NCI-H748 (cell line): ENCODE measurements around the gene BUD23.
"Not testable (repeated sequence)": the region's sequence is repeated elsewhere in the genome, so short reads cannot be mapped to it uniquely, and the experiment has no call there.

Experiments
- DNase-seq: peaks from one replicate; lab custom pipeline; 2025; ENCODE audit not compliant: unreplicated experiment; lab: John Stamatoyannopoulos, UW

The BUD23 gene

DNA sequence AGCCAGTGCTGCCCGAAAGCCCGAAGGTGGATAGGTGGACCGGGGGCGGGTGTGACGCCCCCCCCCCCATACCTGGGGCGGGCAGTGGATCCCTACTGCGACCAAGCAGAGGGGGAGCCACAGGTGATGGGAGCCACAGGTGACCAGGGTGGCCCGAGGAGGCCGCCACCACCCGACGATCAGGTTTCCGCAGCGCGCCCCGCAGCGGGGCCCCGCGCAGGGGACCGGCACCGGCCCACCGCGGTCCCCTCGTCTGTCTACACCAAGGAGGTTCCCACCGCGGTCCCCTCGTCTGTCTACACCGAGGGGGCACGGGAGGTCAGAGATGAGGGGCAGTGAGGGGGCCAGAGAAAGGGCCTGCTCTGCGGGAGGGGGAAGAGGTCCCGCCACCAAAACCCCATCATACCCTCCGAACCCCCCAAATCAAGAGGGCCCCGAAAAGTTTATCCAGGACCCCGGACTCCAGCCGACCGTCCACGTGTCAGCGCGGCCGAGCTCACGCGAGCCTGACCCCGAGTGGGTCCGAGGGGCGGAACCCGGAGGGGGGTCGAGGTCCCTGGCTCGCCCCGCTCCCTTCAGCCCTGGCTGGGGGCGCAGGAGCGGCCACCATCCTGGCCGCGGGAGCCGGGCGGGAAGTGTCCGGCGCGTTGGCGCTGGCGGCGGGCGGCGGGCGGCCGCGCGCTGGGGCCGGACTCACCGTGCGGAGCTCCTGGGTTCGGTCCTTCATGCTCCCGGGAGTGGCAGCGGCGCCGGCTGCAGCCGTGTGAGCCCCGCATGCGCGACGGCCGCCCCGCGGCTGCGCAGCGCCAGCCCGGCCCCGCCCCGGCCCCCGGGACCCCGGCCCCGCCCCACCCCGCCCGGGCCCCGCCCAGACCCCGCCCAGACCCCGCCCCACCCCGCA is 35.8 kb downstream of the BUD23 start, which contains the start of gene STX1A:
Gene STX1A (minus strand): TSS at position 765 of the 901 bp plus-strand sequence. CDS start 38 bp downstream, at position 727.
- DNase-seq: peak; percentile 79

- DNase-seq: no peak
These were observed 36.4 kb downstream of the BUD23 start for GRCh38 chr7:73719806-73720169.

- DNase-seq: not testable (repeated sequence)
These were observed 37.0 kb downstream of the BUD23 start for GRCh38 chr7:73720443-73720842.

- DNase-seq: no peak
These were observed 38.0 kb downstream of the BUD23 start for GRCh38 chr7:73721377-73721817.

DNA sequence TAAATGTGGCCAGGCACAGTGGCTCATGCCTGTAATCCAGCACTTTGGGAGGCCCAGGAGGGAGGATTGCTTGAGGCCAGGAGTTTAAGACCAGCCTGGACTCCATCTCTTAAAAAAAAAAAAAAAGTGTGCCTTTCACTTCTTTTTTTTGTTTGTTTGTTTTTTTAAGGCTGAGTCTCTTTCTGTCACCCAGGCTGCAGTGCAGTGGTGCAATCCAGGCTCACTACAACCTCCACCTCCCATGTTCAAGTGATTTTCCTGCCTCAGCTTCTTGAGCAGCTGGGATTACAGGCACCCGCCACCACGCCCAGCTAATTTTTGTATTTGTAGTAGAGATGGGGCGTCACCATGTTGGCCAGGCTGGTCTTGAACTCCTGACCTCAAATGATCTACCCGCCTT is 38.8 kb downstream of the BUD23 start:
- DNase-seq: not testable (repeated sequence)

DNA sequence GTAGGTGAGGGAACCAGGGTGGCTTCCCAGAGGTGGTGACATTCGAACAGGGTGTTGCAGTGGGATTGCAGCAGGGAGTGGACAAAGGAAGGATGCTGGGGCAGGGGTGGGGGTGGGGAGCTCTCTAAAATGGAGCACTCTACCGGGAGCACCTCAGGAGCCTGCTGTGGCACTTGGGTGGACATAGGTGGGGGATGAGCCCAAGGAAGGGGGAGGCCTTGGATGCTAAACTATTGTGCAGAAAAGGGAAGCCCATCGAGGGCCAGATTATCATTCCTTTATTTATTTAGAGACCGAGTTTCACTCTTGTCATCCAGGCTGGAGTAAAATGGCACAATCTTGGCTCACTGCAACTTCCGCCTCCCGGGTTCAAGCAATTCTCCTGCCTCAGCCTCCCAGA is 39.4 kb downstream of the BUD23 start:
- DNase-seq: no peak

- no peak for DNase-seq
These were observed 40.4 kb downstream of the BUD23 start for GRCh38 chr7:73723813-73724212.

DNA sequence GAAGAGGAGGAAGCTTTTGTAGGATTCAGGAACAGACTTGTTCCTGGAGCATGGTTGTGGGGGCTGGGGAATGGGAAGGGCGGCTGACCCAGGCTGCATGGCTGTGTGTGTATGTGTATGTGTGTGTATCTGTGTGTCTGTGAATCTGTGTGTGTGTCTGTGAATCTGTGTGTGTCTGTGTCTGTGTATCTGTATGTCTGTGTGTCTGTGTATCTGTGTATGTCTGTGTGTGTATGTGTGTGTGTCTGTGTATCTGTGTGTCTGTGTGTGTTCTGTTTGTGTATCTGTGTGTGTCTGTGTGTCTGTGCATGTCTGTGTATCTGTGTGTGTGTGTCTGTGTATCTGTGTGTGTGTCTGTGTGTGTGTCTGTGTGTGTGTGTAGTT is 42.7 kb downstream of the BUD23 start:
- DNase-seq: no peak

DNA sequence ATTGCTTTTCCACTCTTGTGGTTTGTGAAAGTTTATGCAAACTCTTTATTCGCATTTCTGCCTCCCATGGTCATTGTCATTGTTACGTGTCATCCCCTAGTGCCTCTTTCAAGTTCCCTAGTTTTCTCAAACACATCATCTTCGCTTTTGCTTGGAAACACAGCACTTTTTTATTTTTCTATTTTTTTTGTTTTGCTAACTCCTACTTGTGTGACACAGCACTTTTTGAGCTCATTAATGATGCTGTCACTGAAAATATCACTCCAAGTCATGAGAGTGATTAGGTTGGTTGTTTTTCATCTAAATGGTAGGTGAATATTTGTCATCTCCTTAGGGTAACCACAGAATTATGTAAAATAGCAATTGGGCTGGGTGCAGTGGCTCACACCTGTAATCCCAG is 44.6 kb downstream of the BUD23 start:
- DNase-seq: no peak

GRCh38 chr7:73728551-73728950 is 45.2 kb downstream of the BUD23 start:
- DNase-seq: no peak

GRCh38 chr7:73730485-73730884 is 47.1 kb downstream of the BUD23 start:
- DNase-seq: no peak

DNA sequence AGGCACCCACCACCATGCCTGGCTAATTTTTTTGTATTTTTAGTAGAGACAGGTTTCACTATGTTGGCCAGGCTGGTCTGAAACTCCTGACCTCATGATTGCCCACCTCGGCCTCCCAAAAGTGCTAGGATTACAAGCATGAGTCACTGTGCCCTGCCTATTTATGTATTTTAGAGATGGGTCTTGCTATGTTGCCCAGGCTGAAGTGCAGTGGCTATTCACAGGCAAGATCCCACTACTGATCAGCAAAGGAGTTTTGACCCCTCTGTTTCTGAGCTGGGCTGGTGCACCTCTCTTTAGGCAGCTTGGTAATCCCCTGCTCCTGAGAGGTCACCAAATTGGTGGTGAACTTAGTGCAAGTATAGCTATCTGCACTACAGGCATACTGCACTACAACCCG is 49.0 kb downstream of the BUD23 start:
- no peak for DNase-seq

- DNase-seq: peak; percentile 79
These were observed 51.5 kb downstream of the BUD23 start for GRCh38 chr7:73734619-73735527.

- DNase-seq: no peak
These were observed 52.1 kb downstream of the BUD23 start for GRCh38 chr7:73735528-73735905.

DNA sequence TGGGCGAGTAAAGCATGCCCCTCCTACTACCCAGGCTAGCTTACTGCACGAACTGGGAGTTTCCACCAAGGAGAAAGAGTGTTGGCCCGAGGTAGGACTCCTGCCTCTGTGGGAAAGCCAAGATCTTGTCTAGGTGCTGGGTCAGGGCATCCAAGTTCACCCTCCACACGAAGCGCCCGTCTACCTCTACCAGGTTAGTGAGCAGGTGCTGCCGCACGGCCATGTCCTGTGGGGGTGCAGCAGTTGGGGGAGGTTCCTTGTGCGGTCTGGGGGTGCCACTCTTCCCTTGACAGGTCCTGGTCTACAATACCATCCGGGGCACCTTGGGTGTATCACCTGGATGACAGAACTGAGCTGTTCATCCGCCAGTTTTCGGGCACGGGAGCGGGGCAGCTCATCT is 53.5 kb downstream of the BUD23 start:
- DNase-seq: no peak

GRCh38 chr7:73737491-73738219 is 54.3 kb downstream of the BUD23 start:
- no peak for DNase-seq

DNA sequence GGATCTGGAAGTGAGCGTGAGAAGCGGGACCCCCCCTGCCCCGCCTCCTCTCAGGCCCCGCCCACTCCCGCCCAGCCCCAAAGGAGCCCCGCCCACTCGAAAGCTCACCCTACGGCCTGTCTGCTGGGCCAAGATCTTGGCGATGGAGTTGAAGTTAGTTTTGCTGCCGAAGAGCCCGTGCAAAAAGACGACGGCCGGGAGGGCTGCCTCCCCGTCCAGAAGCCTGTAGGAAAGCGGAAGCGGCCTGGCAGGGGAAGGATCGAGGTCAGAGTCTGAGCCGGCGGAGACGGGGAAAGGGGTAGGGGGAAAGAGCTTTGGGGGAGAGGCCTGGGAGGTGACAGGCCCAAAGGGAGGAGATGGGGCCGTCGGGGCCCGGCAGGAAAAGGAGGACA is 54.8 kb downstream of the BUD23 start:
- DNase-seq: peak; percentile 66

DNA sequence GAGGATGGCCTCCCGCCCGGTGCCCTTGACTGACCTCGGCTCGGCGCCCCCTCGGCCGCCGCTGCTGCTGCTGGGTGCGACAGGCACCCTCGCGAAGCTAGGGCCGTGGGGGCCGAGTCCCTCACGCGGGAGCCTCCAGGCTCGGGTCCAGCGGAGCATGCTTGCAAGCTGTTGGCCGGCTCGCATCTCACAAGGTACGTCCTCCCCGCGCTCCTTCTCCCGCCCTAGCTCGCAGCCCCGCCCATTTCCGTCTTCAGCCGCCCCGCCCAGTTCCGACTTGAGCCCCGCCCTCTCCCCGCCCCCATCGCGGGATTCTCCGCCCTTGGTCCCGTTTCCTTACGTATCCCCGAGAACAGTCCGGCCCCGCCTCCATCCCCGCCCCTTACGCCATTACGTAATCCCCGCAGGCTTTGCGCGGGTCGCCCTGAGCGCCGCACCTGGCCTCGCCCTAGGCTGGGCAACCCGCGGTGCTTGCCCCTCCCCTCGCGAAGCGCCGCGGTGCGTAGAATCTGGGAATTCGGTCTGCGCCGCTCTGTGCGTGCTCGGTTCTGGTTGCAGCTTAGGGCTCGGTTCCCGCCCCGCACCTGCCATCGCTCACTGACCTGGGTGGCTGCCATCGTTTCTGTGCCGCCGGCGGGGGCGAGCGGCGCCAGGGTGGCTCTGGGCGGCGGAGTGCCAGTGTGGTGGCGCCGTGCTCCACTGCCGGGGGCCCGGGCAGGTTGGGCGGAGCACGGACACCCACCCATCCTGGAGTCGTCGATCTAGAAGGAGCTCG is 55.4 kb downstream of the BUD23 start, which contains the start of gene ABHD11:
Gene ABHD11 (minus strand): TSS at position 191 of the 775 bp plus-strand sequence. CDS start 32 bp downstream, at position 159.
- peak; percentile 98 for DNase-seq

- no peak for DNase-seq
These were observed 56.0 kb downstream of the BUD23 start for GRCh38 chr7:73739387-73739767.

DNA sequence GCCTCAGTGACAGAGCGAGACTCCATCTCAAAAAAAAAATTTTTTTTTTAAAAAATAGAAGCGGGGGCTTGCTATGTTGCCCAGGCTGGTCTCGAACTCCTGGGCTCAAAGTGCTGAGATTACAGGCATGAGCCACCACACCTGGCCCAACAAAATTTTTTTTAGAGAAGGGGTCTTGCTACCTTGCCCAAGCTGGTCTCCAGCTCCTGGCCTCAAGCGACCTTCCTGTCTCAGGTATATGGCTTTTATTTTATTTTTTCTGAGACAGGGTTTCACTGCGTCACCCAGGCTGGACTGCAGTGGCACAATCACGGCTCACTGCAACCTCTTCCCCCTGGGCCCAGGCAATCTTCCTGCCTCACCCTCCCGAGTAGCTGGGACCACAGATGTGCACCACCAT is 56.8 kb downstream of the BUD23 start:
- DNase-seq: no peak
